Duodenal mucosa (tissue), 2 donors: ENCODE measurements around the gene MUSK.
"Not testable (repeated sequence)": the region's sequence is repeated elsewhere in the genome, so short reads cannot be mapped to it uniquely, and the experiment has no call there.

Experiments
- H3K27ac ChIP-seq: one replicate; pipeline ENCODE4 v1.7.0; 2013; ENCODE audit warnings: low read depth, low read length
- H3K27me3 ChIP-seq, 2 donors: one replicate each; pipeline ENCODE4 v1.7.0; 2013; ENCODE audit warnings: low read length in 2 of 2, control low read depth in 1 of 2; ENCODE audit not compliant: insufficient read depth in 2 of 2, control insufficient read depth in 1 of 2
- H3K36me3 ChIP-seq, 2 donors: one replicate each; pipeline ENCODE4 v1.7.0; 2013; ENCODE audit warnings: low read length in 2 of 2, control low read depth in 1 of 2; ENCODE audit not compliant: insufficient read depth in 2 of 2, control insufficient read depth in 1 of 2
- H3K4me1 ChIP-seq, 2 donors: one replicate each; pipeline ENCODE4 v1.7.0; 2013; ENCODE audit warnings: low read length in 2 of 2, control low read depth in 1 of 2; ENCODE audit not compliant: insufficient read depth in 2 of 2, control insufficient read depth in 1 of 2
- H3K4me3 ChIP-seq, 2 donors: one replicate each; pipeline ENCODE4 v1.7.0; 2013; ENCODE audit warnings: low read length in 2 of 2, low read depth in 1 of 2
- H3K9ac ChIP-seq, 2 donors: one replicate each; pipeline ENCODE4 v1.7.0; 2013; ENCODE audit warnings: low read length in 2 of 2, low read depth in 1 of 2
- H3K9me3 ChIP-seq, 2 donors: one replicate each; pipeline ENCODE4 v1.7.0; 2013; ENCODE audit warnings: low read length in 2 of 2, control low read depth in 1 of 2; ENCODE audit not compliant: control insufficient read depth in 1 of 2

The MUSK gene

GRCh38 chr9:110691002-110691549, 22.5 kb downstream of the MUSK start:
- H3K9ac ChIP-seq: no peak overlapping the region
- no peaks in the 10 kb centered on the region for H3K9me3 ChIP-seq
- no peaks in the 10 kb centered on the region for H3K4me1 ChIP-seq
- H3K36me3 ChIP-seq: no peaks in the 10 kb centered on the region
- no peaks in the 10 kb centered on the region for H3K27me3 ChIP-seq
- no peak overlapping the region for H3K27ac ChIP-seq
- H3K4me3 ChIP-seq: no peak overlapping the region

- not testable (repeated sequence) for H3K27ac ChIP-seq
Observed at GRCh38 chr9:110695846-110696245, 27.3 kb downstream of the MUSK start.

GRCh38 chr9:110700953-110701352, 32.4 kb downstream of the MUSK start:
- Histone ChIP-seq H3K9me3 (no peaks in the 10 kb centered on the region), H3K27me3 (no peaks in the 10 kb centered on the region), H3K27ac (no peak overlapping the region), H3K36me3 (no peaks in the 10 kb centered on the region), H3K4me1 (no peaks in the 10 kb centered on the region), H3K4me3 (no peak overlapping the region), H3K9ac (no peak overlapping the region)

More at GRCh38 chr9:110695846-110696245, 27.3 kb downstream of the MUSK start:
- not testable (repeated sequence) for H3K9me3 ChIP-seq, H3K27me3 ChIP-seq, H3K4me3 ChIP-seq, H3K4me1 ChIP-seq, H3K36me3 ChIP-seq, H3K9ac ChIP-seq

GRCh38 chr9:110703669-110704068, 35.1 kb downstream of the MUSK start:
- no peaks in the 10 kb centered on the region for H3K4me1 ChIP-seq
- H3K4me3 ChIP-seq: no peak overlapping the region
- no peaks in the 10 kb centered on the region for H3K9me3 ChIP-seq
- no peak overlapping the region for H3K27ac ChIP-seq
- no peaks in the 10 kb centered on the region for H3K36me3 ChIP-seq
- no peak overlapping the region for H3K9ac ChIP-seq
- no peaks in the 10 kb centered on the region for H3K27me3 ChIP-seq

- no peaks in the 10 kb centered on the region for H3K4me1 ChIP-seq
- H3K27ac ChIP-seq: no peak overlapping the region
- no peaks in the 10 kb centered on the region for H3K27me3 ChIP-seq
- H3K9ac ChIP-seq: no peak overlapping the region
- H3K36me3 ChIP-seq: no peaks in the 10 kb centered on the region
- H3K9me3 ChIP-seq: no peaks in the 10 kb centered on the region
- H3K4me3 ChIP-seq: no peak overlapping the region
Observed at GRCh38 chr9:110707419-110707818, 38.8 kb downstream of the MUSK start.

GRCh38 chr9:110710420-110710819, 41.8 kb downstream of the MUSK start:
- H3K27me3 ChIP-seq: no peaks in the 10 kb centered on the region
- H3K9ac ChIP-seq: no peak overlapping the region
- no peak overlapping the region for H3K4me3 ChIP-seq
- no peaks in the 10 kb centered on the region for H3K4me1 ChIP-seq
- no peaks in the 10 kb centered on the region for H3K9me3 ChIP-seq
- no peak overlapping the region for H3K27ac ChIP-seq
- H3K36me3 ChIP-seq: no peaks in the 10 kb centered on the region

GRCh38 chr9:110712955-110713354, 44.4 kb downstream of the MUSK start:
- Histone ChIP-seq H3K4me1 (no peaks in the 10 kb centered on the region), H3K9me3 (no peaks in the 10 kb centered on the region), H3K9ac (no peak overlapping the region), H3K27ac (no peak overlapping the region), H3K27me3 (no peaks in the 10 kb centered on the region), H3K36me3 (no peaks in the 10 kb centered on the region), H3K4me3 (no peak overlapping the region)

GRCh38 chr9:110714314-110714713, 45.7 kb downstream of the MUSK start:
- Histone ChIP-seq H3K4me3 (no peak overlapping the region), H3K27me3 (no peaks in the 10 kb centered on the region), H3K9me3 (no peaks in the 10 kb centered on the region), H3K36me3 (no peaks in the 10 kb centered on the region), H3K9ac (no peak overlapping the region), H3K27ac (no peak overlapping the region), H3K4me1 (no peaks in the 10 kb centered on the region)

- no peaks in the 10 kb centered on the region for H3K9me3 ChIP-seq
- no peak overlapping the region for H3K27ac ChIP-seq
- H3K36me3 ChIP-seq: no peaks in the 10 kb centered on the region
- no peak overlapping the region for H3K9ac ChIP-seq
- H3K27me3 ChIP-seq: no peaks in the 10 kb centered on the region
- H3K4me3 ChIP-seq: no peak overlapping the region
- H3K4me1 ChIP-seq: no peaks in the 10 kb centered on the region
Observed at GRCh38 chr9:110728058-110728457, 59.5 kb downstream of the MUSK start.

- Histone ChIP-seq H3K9me3 (no peaks in the 10 kb centered on the region), H3K27me3 (no peaks in the 10 kb centered on the region), H3K4me3 (no peak overlapping the region), H3K27ac (no peak overlapping the region), H3K4me1 (no peaks in the 10 kb centered on the region), H3K36me3 (no peaks in the 10 kb centered on the region), H3K9ac (no peak overlapping the region)
Observed at GRCh38 chr9:110729641-110730040, 61.0 kb downstream of the MUSK start.
